HG03039 (cell line): ENCODE results near the gene USF2.

Source experiments
- ATAC-seq: cut with Tn5 transposase; IDR thresholded peaks from one replicate; pipeline ENCODE4 v1.9.1; 2021; ENCODE audit warnings: mild to moderate bottlenecking, moderate library complexity; ENCODE audit not compliant: unreplicated experiment

USF2 gene

GRCh38 chr19:35240327-35240726 lies 28.4 kb upstream of the USF2 start:
- ATAC-seq, result no peak

GRCh38 chr19:35241417-35241816 lies 27.3 kb upstream of the USF2 start:
- ATAC-seq, result no peak

GRCh38 chr19:35246466-35247092 lies 22.2 kb upstream of the USF2 start:
- no peak for ATAC-seq

GRCh38 chr19:35247526-35248309 lies 21.0 kb upstream of the USF2 start:
- ATAC-seq, result peak; percentile 35

- peak; percentile 60 for ATAC-seq
Observed at GRCh38 chr19:35248310-35249145, 20.2 kb upstream of the USF2 start, which contains the start of gene LSR. TSS of gene LSR (plus strand) at chr19:35249002. CDS start at chr19:35249023, 21 bp downstream.

- no peak for ATAC-seq
Observed at GRCh38 chr19:35249146-35249847, 19.5 kb upstream of the USF2 start.

- ATAC-seq, result no peak
Observed at GRCh38 chr19:35249848-35250711, 18.7 kb upstream of the USF2 start.

GRCh38 chr19:35251456-35251855 lies 17.3 kb upstream of the USF2 start:
- no peak for ATAC-seq

- ATAC-seq, result no peak
Observed at GRCh38 chr19:35253316-35254286, 15.2 kb upstream of the USF2 start.

GRCh38 chr19:35254341-35255297 lies 14.1 kb upstream of the USF2 start:
- ATAC-seq, result no peak

- ATAC-seq, result no peak
Observed at GRCh38 chr19:35256566-35256965, 12.2 kb upstream of the USF2 start.

- ATAC-seq, result no peak
Observed at GRCh38 chr19:35257113-35257461, 11.7 kb upstream of the USF2 start.

- ATAC-seq, result no peak
Observed at GRCh38 chr19:35260694-35261304, 8.0 kb upstream of the USF2 start.

- ATAC-seq, result no peak
Observed at GRCh38 chr19:35261356-35262100, 7.2 kb upstream of the USF2 start.

- ATAC-seq, result no peak
Observed at GRCh38 chr19:35262101-35262761, 6.5 kb upstream of the USF2 start.
